ENCODE measurements around the gene RHOD. TPM values are rescaled to one million over a fixed set of nuclear protein-coding genes. Genes with fewer than 3 reads are reported as not detected.

RHOD gene
- polyA plus RNA-seq, 1 experiment: 12.9 TPM

DNA sequence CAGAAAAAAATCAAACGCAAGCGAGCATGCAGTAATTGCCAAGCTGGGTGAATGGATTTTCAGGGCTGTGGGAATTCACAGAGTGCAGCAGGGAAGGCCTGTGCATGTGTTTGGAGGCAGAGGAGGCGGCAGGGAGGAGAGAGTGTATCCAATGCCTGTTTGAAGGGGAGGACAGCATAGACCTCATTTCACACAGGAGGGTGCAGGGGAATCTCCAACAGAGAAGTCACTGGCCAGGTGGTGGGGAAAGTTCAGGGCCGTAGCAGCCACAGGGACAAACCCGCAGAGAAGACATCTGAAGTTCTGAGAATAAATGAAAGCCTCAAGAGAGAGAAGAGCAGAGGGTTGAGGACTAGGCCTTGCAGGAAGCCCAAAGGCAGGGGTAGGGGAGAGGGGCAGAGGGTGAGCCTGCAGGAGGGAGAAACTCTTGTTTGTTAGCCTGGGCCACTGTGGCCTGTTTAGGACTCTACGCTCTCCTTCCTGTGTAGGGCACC, 43.2 kb downstream of the RHOD start:
- no peak for DNase-seq (ENCODE audit: low read depth, low spot score)
- CTCF ChIA-PET: interaction anchor here (0.6 kb wide), 1 partner anchor 9 kb away, joined by 3 read pairs; no protein-coding TSS in a partner anchor
- Histone ChIP-seq H3K4me3 (ENCODE audit: low read depth, low read length) (no peak overlapping the region), H3K27me3 (ENCODE audit: control insufficient read depth, insufficient read depth, low read length) (peaks cover 7% of the 10 kb centered on the region), H3K9me3 (ENCODE audit: control insufficient read depth, insufficient read depth, low read length) (no peaks in the 10 kb centered on the region), H3K27ac (ENCODE audit: low read depth, low read length) (no peak overlapping the region)
- POLR2A ChIA-PET: no interaction called here
- no peak for TF ChIP-seq CTCF (IDR thresholded peaks at IDR 0.05; ENCODE audit: low read depth, low read length)

DNA sequence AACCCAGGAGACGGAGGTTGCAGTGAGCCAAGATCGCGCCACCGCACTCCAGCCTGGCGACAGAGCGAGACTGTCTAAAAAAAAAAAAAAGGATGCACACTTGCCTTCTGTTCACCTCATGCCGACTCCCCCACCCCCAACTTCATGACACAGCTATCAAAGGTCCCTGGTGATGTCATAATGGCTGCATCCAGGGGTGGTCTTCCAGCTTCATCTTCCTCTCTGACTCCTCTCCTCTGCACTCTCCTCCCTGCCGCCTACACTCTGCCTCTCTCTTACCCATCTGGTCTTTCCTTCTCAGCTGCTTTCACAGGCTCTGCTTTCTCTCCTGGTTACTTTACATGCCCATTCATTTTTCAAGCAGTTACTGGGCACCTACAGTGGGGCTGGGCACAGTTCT, 46.0 kb downstream of the RHOD start:
- no peaks in the 10 kb centered on the region for H3K27me3 ChIP-seq (ENCODE audit: control insufficient read depth, insufficient read depth, low read length)
- DNase-seq (ENCODE audit: low read depth, low spot score): no peak
- ChIA-PET CTCF (interaction anchor here (0.7 kb wide), 1 partner anchor 249 kb away, joined by 5 read pairs; no protein-coding TSS in a partner anchor), POLR2A (no interaction called here)
- no peaks in the 10 kb centered on the region for H3K9me3 ChIP-seq (ENCODE audit: control insufficient read depth, insufficient read depth, low read length)
- no peak for TF ChIP-seq CTCF (IDR thresholded peaks at IDR 0.05; ENCODE audit: low read depth, low read length)
- H3K4me3 ChIP-seq (ENCODE audit: low read depth, low read length): no peak overlapping the region
- no peak overlapping the region for H3K27ac ChIP-seq (ENCODE audit: low read depth, low read length)

DNA sequence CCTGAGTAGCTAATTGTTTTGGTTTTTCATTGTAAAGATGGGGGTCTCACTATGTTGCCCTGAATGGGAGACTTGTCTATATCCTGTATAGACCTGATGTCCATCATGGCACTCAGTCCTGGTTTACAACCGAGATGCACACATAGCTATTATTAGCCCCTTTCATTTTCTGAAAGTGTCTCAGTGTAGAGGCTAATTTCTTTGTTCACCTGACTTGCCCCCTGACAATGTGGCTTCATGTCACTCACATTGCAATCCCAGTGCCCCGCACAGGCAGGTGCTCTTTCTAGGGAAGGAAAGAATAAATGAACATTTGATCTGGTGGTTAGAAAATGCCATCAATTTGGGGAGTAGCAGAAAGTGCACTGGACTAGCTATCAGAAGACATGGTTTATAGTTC, 49.3 kb downstream of the RHOD start:
- H3K27me3 ChIP-seq (ENCODE audit: control insufficient read depth, insufficient read depth, low read length): peaks cover 2% of the 10 kb centered on the region
- H3K4me3 ChIP-seq (ENCODE audit: low read depth, low read length): no peak overlapping the region
- ChIA-PET CTCF (interaction anchor here (0.6 to 0.9 kb wide), 3 partner anchors 13 to 233 kb away, joined by 3 to 7 read pairs (median 4); partner anchors contain the start of gene KDM2A), POLR2A (no interaction called here)
- DNase-seq (ENCODE audit: low read depth, low spot score): no peak
- no peaks in the 10 kb centered on the region for H3K9me3 ChIP-seq (ENCODE audit: control insufficient read depth, insufficient read depth, low read length)
- no peak for TF ChIP-seq CTCF (IDR thresholded peaks at IDR 0.05; ENCODE audit: low read depth, low read length)
- H3K27ac ChIP-seq (ENCODE audit: low read depth, low read length): no peak overlapping the region

DNA sequence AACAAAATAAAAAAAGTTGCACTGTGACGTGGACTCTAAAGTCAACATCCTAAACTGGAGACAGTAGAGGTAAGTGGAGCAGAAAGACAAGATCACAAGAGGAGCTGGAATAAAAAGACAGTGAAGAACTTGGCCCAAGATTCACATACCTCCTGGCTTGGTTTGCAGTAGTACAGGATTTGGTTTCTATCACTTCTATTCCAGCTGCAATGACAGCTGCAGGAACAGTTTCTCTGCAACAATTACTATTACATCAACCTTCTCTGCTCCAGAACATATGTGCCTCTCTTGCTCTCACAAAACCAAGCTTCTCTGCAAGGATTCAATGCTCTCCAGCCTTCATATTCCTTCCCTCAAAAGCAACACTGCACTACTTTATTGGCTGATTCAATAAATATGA, 54.6 kb downstream of the RHOD start:
- DNase-seq (ENCODE audit: low read depth, low spot score): peak; percentile 11
- Histone ChIP-seq H3K27ac (ENCODE audit: low read depth, low read length) (no peak overlapping the region), H3K27me3 (ENCODE audit: control insufficient read depth, insufficient read depth, low read length) (peaks cover 2% of the 10 kb centered on the region), H3K4me3 (ENCODE audit: low read depth, low read length) (no peak overlapping the region), H3K9me3 (ENCODE audit: control insufficient read depth, insufficient read depth, low read length) (no peaks in the 10 kb centered on the region)
- no peak for TF ChIP-seq CTCF (IDR thresholded peaks at IDR 0.05; ENCODE audit: low read depth, low read length)
- ChIA-PET POLR2A (interaction anchor here (1.4 kb wide), 1 partner anchor 128 kb away, joined by 3 read pairs; no protein-coding TSS in a partner anchor), CTCF (interaction anchor here (1.1 kb wide), 2 partner anchors 30 to 206 kb away, joined by 3 to 4 read pairs; no protein-coding TSS in a partner anchor)

GRCh38 chr11:67113231-67113721, 56.6 kb downstream of the RHOD start:
- Histone ChIP-seq H3K9me3 (ENCODE audit: control insufficient read depth, insufficient read depth, low read length) (no peaks in the 10 kb centered on the region), H3K4me3 (ENCODE audit: low read depth, low read length) (no peak overlapping the region), H3K27me3 (ENCODE audit: control insufficient read depth, insufficient read depth, low read length) (peaks cover 2% of the 10 kb centered on the region), H3K27ac (ENCODE audit: low read depth, low read length) (no peak overlapping the region)
- ChIA-PET POLR2A (no interaction called here), CTCF (no interaction called here)
- no peak for DNase-seq (ENCODE audit: low read depth, low spot score)
- no peak for TF ChIP-seq CTCF (IDR thresholded peaks at IDR 0.05; ENCODE audit: low read depth, low read length)

Measured in AG04450 (cell line).